MM.1S (cell line): ENCODE measurements around the gene NEURL1B.

Experiments
- EZH2 ChIP-seq: fragments of 300-600 bp; sonication (generic); optimal IDR thresholded peaks from 2 replicates; pipeline ENCODE3; 2017; ENCODE audit warnings: low read depth, mild to moderate bottlenecking, antibody characterized with exemption, low read length, mixed read lengths
- TF ChIP-seq, protein P1 (sequence below): fragments of 300-600 bp; sonication (generic); IDR thresholded peaks from 2 replicates; pipeline ENCODE4 v1.5.1; 2016; ENCODE audit warnings: antibody characterized with exemption, low read length, mixed read lengths

DNA sequence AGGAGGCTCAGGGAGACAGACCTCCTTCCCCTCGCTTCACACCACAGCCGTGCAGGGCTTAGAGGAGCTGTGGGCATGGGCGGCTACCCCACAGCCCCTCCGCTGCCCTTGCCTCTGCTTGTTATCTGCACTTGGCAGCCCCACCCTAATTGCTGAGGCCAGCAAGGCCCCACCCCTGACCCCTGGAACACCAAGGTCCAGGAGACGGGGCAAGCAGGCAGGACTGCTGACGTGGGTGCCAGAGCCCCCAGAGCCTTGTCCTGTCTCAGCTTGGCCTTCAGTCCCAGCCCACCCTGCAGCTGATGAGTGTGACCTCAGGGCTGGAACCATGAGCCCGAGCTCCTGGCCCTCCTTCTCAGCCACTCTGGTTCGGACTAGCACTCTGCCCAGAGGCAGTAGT is 29.1 kb upstream of the NEURL1B start:
- TF ChIP-seq EZH2 = no peak
- TF ChIP-seq, protein P1, sequence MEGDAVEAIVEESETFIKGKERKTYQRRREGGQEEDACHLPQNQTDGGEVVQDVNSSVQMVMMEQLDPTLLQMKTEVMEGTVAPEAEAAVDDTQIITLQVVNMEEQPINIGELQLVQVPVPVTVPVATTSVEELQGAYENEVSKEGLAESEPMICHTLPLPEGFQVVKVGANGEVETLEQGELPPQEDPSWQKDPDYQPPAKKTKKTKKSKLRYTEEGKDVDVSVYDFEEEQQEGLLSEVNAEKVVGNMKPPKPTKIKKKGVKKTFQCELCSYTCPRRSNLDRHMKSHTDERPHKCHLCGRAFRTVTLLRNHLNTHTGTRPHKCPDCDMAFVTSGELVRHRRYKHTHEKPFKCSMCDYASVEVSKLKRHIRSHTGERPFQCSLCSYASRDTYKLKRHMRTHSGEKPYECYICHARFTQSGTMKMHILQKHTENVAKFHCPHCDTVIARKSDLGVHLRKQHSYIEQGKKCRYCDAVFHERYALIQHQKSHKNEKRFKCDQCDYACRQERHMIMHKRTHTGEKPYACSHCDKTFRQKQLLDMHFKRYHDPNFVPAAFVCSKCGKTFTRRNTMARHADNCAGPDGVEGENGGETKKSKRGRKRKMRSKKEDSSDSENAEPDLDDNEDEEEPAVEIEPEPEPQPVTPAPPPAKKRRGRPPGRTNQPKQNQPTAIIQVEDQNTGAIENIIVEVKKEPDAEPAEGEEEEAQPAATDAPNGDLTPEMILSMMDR = no peak
